GM18499 (cell line): ENCODE data around the gene RHOF.

Source experiments
- ATAC-seq: cut with Tn5 transposase; IDR thresholded peaks from one replicate; pipeline ENCODE4 v1.9.1; 2021; ENCODE audit warnings: moderate number of reproducible peaks; ENCODE audit not compliant: insufficient read depth, unreplicated experiment

The RHOF gene, protein sequence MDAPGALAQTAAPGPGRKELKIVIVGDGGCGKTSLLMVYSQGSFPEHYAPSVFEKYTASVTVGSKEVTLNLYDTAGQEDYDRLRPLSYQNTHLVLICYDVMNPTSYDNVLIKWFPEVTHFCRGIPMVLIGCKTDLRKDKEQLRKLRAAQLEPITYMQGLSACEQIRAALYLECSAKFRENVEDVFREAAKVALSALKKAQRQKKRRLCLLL

GRCh38 chr12:121793440-121793837, at the start of gene RHOF:
RHOF (minus strand) TSS chr12:121793688; CDS start chr12:121793633, 55 bp downstream.
- ATAC-seq, result no peak

GRCh38 chr12:121839993-121840761, 46.7 kb upstream of the RHOF start:
- no peak for ATAC-seq

DNA sequence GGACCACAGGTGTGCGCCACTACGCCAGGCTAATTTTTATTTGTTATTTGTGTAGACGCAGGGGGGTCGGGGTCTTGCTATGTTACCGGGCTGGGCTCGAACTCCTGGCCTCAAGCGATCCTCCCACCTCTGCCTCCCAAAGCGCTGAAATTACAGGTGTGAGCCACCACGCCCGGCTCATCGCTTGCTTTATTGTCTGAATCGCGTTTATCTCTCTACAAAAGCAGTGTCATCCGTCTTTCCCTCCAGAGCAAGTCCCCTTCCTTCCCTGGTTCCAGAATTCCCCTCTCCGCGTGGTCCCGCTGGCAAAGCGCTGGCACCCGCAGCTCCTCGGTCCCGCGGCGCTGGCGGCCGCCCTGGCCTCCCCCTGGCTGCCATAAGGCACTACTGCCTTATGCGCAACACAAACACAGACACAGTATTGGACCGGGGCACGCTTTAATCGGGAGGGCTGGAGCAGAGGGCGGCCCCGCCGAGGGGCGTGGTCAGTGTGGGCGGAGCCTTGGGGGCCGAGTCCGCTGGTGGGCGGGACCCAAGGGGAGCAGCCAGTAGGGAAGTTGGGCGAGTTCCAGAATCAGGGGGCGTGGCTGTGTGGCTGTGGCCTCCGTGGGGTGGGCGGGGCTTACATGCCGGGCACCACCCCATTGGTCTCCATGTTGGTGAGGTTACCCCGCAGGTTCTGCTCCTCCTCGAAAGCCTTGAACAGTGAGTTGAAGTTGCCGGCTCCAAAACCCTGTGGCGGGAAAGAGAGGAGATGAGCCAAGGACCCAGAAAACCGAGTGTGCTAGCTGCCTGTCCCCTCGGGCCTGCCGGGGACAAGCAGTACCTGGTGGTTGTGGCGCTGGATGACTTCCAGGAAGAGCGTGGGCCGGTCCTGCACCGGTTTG, 45.9 kb upstream of the RHOF start:
- peak; percentile 84 for ATAC-seq

GRCh38 chr12:121838126-121838525, 44.6 kb upstream of the RHOF start:
- no peak for ATAC-seq

DNA sequence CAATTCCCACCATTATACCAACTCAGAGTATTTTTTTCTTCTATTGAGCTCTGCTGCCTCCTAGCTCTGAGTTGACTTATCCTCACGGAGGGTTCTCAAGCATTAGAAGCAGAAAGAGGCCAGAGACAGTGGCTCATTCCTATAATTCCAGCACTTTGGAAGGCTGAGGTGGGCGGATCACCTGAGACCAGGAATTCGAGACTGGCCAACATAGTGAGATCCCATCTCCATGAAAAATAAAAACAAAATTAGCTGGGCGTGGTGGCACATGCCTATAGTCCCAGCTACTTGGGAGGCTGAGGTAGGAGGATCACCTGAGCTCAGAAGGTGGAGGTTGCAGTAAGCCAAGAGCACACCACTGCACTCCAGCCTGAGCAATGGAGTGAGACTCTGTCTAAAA, 44.2 kb upstream of the RHOF start:
- no peak for ATAC-seq

DNA sequence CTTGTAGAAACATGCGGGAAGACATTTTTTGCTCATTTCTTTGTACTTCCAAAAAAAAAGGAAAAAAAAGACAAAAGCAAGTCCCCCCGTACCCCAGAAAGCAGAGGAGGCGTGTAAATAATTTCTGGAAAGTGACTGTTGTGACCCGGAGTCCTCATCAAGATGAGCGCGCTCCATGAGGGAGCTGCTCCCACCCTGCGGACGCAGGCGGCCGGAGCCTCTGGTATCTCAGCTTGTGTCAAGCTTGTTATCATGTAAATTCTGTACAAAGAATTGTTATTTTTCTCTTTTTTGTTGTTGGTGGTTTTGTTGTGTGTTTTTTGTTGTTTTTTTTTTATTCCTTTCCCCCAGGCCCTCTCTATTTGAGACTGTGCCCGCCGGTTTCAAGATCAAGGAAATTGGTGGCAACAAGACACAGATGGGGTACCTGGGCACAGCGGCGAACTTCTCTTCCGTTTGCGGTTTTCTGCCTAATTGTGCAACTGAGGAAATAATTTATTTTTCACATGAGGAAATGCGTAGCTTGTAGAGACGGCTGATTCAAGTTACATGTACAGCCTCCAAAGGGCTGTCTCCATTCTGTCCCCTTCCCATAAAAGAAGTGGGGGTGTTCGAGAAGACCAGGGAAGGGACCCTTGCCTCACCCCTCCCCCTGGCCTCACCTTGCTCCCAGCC, 38.2 kb upstream of the RHOF start:
- no peak for ATAC-seq

DNA sequence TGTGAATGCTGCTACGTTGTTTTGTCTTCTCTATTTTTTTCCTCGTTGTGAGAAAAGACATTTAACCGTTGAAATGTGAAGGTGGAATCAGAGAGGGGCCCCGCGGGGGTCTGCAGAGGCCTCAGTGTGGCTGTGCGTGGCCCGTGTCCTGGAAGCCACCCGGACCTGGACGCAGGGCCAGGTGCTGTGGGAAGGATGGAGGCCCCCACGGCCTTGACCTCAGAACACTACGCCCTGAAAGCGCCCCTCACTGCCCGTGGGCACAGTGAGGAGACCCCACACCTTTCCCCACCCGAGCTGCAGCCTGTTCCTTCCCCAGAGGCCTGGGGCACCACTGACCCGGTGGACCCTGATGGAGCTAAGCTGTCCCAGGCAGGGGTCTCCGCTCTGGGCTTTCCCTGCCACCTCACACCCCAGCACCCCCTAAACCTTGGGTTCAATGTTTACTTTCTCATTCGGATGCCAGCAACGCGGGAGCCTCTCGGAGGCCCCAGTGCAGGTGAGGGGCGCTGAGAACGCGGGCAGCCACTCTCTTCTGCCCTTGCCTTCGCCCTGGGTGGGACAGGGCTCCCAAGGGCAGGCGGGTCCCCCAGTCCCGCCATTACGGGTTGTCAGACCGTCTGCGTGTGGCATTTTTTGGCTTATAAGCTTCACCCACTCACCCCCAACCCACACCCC, 37.2 kb upstream of the RHOF start:
- no peak for ATAC-seq

DNA sequence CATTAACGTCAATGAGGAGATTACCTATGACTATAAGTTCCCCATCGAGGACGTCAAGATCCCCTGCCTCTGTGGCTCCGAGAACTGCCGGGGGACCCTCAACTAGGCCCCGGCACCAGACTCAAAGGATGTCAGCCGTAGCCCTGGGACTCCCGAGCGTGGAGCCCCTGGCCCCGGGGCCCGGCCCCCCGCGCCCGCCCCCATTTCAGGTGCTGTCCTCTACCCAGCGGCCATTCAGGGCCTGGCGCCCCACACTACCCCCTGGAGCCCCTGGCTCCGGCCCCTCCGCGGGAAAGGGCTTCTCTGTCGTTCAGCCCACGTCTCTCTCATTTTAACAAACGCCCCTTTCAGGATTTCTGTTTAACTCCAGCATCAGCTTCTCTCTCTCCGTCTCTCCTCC, 36.6 kb upstream of the RHOF start:
- ATAC-seq, result no peak

DNA sequence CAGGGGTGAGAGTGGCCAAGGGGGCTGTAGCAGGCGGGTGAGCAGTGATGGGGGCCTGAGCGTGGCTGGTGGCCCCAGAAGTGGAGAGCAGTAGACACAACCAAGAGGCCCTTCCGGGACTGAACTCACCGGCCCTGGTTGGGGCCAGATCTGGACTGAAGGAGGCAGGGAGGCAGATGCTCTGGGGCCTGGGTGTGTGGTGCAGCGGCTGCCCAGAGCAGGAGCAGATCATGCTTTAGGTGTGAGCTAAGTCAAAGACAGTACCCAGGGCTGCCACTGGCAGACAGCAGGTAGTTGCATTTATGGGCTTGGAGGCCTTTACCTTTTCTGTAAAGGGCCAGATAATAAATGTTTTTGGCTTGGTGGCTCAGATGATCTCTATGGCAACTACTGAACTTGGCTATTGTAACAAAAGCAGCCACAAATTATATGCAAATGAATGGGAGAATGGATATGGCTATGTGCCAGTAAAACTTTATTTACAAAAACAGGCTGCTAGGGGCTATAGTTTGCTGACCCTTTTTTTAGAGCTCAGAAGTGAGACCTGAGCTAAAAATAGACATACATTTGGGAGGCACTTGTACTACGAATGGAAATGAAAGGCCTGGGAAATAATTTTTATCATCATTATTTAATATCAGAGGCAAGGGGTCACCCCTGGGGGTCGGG, 35.9 kb upstream of the RHOF start:
- no peak for ATAC-seq

GRCh38 chr12:121828826-121829225, 35.3 kb upstream of the RHOF start:
- ATAC-seq, result no peak

- ATAC-seq, result no peak
Measured at GRCh38 chr12:121828306-121828705, 34.8 kb upstream of the RHOF start.

DNA sequence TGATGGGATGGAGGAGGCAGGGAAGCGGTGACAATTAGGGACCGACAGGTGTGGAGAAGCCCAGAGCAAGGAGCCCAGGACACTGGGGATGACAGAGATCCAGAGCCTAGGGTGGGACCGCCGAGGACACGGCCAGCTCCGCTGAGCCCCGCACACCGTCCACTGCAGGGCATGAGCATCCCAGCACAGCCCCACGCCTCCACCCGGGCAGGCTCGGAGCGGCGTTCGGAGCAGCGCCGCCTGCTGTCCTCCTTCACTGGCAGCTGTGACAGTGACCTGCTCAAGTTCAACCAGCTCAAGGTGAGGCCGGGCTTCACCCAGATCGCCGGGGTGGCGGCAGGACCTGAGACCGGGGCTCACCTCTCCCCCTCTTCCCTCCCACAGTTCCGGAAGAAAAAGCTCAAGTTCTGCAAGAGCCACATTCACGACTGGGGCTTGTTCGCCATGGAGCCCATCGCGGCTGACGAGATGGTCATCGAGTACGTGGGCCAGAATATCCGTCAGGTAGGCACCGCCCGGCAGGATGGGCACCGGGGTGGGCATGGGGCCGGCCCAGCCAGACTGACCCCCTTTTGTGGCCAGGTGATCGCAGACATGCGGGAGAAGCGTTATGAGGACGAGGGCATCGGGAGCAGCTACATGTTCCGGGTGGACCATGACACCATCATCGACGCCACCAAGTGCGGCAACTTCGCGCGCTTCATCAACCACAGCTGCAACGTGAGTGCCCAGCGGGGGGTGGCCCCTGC, 34.0 kb upstream of the RHOF start:
- no peak for ATAC-seq

GRCh38 chr12:121826318-121827150, 33.0 kb upstream of the RHOF start:
- no peak for ATAC-seq

- no peak for ATAC-seq
Measured at GRCh38 chr12:121825041-121825523, 31.6 kb upstream of the RHOF start.

- ATAC-seq, result no peak
Measured at GRCh38 chr12:121823727-121824115, 30.2 kb upstream of the RHOF start.

DNA sequence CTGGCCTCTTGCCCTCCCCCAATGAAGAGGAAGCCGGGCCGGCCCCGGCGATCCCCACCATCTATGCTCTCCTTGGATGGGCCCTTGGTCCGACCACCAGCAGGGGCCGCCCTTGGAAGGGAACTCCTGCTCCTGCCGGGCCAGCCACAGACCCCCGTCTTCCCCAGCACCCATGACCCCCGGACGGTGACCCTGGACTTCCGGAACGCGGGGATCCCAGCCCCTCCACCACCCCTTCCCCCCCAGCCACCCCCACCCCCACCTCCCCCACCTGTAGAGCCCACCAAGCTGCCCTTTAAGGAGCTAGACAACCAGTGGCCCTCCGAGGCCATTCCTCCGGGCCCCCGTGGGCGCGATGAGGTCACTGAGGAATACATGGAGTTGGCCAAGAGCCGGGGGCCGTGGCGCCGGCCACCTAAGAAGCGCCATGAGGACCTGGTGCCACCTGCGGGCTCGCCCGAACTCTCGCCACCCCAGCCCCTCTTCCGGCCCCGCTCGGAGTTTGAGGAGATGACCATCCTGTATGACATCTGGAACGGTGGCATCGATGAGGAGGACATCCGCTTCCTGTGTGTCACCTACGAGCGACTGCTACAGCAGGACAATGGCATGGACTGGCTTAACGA, 29.7 kb upstream of the RHOF start:
- no peak for ATAC-seq

- ATAC-seq, result no peak
Measured at GRCh38 chr12:121822393-121823100, 29.1 kb upstream of the RHOF start.
